Osteocyte (in vitro differentiated cells): Measurements from ENCODE around the gene NCOA7. TPM values are rescaled to one million over a fixed set of nuclear protein-coding genes. Genes with fewer than 3 reads are reported as not detected.
"Not testable (repeated sequence)": the region's sequence is repeated elsewhere in the genome, so short reads cannot be mapped to it uniquely, and the experiment has no call there.

Source experiments
- DNase-seq: peaks from one replicate; pipeline ENCODE4 v3.0.0; 2021; ENCODE audit warnings: mixed read lengths; ENCODE audit not compliant: unreplicated experiment; ENCODE audit errors: extremely low spot score
- H3K27ac Mint-ChIP-seq: one replicate; pipeline ENCODE4 v1.8.0; 2021; ENCODE audit warnings: mild to moderate bottlenecking, mixed read lengths; ENCODE audit not compliant: unreplicated experiment
- H3K27me3 Mint-ChIP-seq: one replicate; pipeline ENCODE4 v1.8.0; 2021; ENCODE audit warnings: mixed read lengths; ENCODE audit not compliant: unreplicated experiment
- H3K36me3 Mint-ChIP-seq: one replicate; pipeline ENCODE4 v1.8.0; 2021; ENCODE audit warnings: mixed read lengths; ENCODE audit not compliant: unreplicated experiment
- H3K4me1 Mint-ChIP-seq: one replicate; pipeline ENCODE4 v1.8.0; 2021; ENCODE audit warnings: mixed read lengths; ENCODE audit not compliant: unreplicated experiment
- H3K4me3 Mint-ChIP-seq: one replicate; pipeline ENCODE4 v1.8.0; 2021; ENCODE audit warnings: mild to moderate bottlenecking, moderate library complexity, mixed read lengths; ENCODE audit not compliant: unreplicated experiment
- H3K9me3 Mint-ChIP-seq: one replicate; pipeline ENCODE4 v1.8.0; 2021; ENCODE audit warnings: mixed read lengths; ENCODE audit not compliant: unreplicated experiment
- total RNA-seq: library from RNA; stranded (reverse); gene quantifications from 2 replicates; pipeline ENCODE4 v1.2.1, GENCODE V29; 2021
- TF ChIP-seq, protein P1 (sequence below): fragments of 200-600 bp; sonication (generic); IDR thresholded peaks from 2 replicates; pipeline ENCODE4 v1.5.0; 2021; ENCODE audit warnings: antibody characterized with exemption, mild to moderate bottlenecking, moderate library complexity

NCOA7 gene
- total RNA-seq, 1 donor from 2014 or later: 65.7 TPM

DNA sequence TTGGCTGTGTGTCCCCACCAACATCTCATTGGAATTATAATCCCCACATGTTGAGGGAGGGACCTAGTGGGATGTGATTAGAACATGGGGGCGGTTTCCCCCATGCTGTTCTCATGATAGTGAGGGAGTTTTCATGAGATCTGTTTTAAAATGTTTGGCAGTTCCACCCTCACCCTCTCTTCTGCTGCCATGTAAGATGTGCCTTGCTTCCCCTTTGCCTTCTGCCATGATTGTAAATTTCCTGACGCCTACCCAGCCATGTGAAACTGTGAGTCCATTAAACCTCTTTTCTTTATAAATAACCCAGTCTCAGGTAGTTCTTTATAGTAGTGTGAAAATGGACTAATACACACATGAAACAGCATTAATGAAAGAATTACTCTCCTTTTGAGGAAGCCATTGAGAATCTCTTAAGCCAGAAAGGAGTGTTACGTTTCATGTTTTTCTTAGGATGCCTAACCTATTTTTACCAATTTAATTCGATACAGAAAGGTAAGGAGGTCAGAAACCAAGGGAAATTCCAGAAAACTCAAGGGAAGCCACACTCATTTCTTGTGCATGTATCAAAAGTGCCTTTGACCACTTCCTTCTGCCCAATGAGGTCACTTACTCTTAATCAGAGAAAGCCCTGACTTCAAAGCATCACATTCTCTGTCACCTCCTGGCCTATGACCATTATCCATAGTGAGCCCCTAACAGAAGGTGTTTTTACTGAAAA lies 141.1 kb downstream of the NCOA7 start:
- DNase-seq: no peak
- Mint-ChIP-seq H3K27ac (no peak overlapping the region), H3K36me3 (peaks cover 27% of the 10 kb centered on the region), H3K9me3 (no peaks in the 10 kb centered on the region), H3K4me1 (peaks cover 24% of the 10 kb centered on the region), H3K4me3 (no peak overlapping the region), H3K27me3 (no peaks in the 10 kb centered on the region)
- TF ChIP-seq, protein P1, sequence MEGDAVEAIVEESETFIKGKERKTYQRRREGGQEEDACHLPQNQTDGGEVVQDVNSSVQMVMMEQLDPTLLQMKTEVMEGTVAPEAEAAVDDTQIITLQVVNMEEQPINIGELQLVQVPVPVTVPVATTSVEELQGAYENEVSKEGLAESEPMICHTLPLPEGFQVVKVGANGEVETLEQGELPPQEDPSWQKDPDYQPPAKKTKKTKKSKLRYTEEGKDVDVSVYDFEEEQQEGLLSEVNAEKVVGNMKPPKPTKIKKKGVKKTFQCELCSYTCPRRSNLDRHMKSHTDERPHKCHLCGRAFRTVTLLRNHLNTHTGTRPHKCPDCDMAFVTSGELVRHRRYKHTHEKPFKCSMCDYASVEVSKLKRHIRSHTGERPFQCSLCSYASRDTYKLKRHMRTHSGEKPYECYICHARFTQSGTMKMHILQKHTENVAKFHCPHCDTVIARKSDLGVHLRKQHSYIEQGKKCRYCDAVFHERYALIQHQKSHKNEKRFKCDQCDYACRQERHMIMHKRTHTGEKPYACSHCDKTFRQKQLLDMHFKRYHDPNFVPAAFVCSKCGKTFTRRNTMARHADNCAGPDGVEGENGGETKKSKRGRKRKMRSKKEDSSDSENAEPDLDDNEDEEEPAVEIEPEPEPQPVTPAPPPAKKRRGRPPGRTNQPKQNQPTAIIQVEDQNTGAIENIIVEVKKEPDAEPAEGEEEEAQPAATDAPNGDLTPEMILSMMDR: no peak

DNA sequence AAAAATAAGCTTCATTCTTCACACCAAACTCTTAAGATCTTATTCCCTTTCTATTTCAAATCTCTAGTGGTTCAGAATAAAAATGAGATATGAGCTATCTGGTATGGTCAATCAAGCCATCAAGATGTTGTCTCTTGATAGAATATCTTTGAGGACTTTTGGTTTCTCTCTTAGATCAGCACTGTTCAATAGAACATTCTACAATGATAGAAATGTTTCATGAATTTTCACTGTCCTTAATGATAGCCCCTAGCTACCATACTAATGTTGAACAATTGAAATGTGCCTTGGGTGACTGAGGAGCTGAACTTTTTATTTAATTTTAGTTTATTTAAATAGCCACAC lies 141.7 kb downstream of the NCOA7 start:
- no peaks in the 10 kb centered on the region for H3K27me3 Mint-ChIP-seq
- H3K9me3 Mint-ChIP-seq: no peaks in the 10 kb centered on the region
- TF ChIP-seq, protein P1: no peak
- H3K4me1 Mint-ChIP-seq: peaks cover 20% of the 10 kb centered on the region
- DNase-seq: no peak
- H3K4me3 Mint-ChIP-seq: no peak overlapping the region
- no peak overlapping the region for H3K27ac Mint-ChIP-seq
- peaks cover 27% of the 10 kb centered on the region for H3K36me3 Mint-ChIP-seq

DNA sequence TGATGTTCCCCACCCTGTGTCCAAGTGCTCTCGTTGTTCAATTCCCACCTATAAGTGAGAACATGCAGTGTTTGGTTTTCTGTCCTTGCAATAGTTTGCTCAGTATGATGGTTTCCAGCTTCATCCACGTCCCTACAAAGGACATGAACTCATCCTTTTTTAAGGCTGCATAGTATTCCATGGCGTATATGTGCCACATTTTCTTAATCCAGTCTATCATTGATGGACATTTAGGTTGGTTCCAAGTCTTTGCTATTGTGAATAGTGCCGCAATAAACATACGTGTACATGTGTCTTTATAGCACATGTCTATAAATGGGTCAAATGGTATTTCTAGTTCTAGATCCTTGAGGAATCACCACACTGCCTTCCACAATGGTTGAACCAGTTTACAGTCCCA lies 144.8 kb downstream of the NCOA7 start:
- H3K27ac Mint-ChIP-seq, H3K9me3 Mint-ChIP-seq, DNase-seq, H3K27me3 Mint-ChIP-seq, H3K4me3 Mint-ChIP-seq: not testable (repeated sequence)
- peaks cover 13% of the 10 kb centered on the region for H3K36me3 Mint-ChIP-seq
- H3K4me1 Mint-ChIP-seq: peaks cover 31% of the 10 kb centered on the region

DNA sequence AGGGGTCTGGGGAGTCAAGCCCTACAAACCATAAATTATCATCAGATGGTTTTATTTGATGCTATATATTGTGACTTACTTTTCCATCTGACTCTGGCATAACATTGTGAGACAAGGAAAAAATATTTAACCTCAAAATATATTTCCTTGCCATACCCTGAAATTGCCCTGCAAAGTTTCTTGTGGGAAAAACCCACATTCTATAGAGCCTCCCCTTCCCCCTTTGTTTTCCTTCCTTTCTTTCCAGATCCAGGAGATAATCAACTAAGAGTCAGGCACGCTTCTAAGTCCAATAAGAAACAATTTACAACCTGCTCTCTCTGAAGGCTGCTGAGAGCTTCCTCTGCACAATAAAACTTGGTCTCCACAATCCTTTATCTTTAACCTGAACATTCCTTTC lies 148.3 kb downstream of the NCOA7 start:
- no peak for DNase-seq
- Mint-ChIP-seq H3K36me3 (no peaks in the 10 kb centered on the region), H3K27ac (peak overlapping the region; percentile 20)

DNA sequence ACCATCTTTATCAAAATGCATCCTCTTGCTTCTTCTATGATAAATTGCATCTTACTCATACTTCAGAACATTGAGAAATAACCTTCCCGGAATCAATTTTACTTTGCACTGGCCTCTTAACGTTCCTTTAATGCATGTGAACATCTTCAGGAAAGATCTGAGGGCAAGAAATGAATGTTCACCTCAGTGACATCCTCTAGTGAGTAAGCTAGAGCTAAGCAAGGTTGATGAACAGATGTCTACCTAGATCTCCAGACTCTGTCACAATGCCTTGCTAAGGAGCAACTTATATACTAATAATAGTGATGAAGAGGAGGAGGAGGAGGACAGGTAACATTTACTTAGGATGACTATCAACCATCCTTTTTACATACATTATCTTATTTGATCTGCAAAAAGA lies 149.0 kb downstream of the NCOA7 start:
- TF ChIP-seq, protein P1: no peak
- peak overlapping the region; percentile 20 for H3K27ac Mint-ChIP-seq
- no peak overlapping the region for H3K4me3 Mint-ChIP-seq
- DNase-seq: no peak
- H3K36me3 Mint-ChIP-seq: no peaks in the 10 kb centered on the region
- H3K27me3 Mint-ChIP-seq: no peaks in the 10 kb centered on the region
- H3K9me3 Mint-ChIP-seq: no peaks in the 10 kb centered on the region
- peaks cover 60% of the 10 kb centered on the region for H3K4me1 Mint-ChIP-seq

More for the DNA sequence above, 148.3 kb downstream of the NCOA7 start:
- H3K27me3 Mint-ChIP-seq: no peaks in the 10 kb centered on the region
- no peaks in the 10 kb centered on the region for H3K9me3 Mint-ChIP-seq
- peaks cover 52% of the 10 kb centered on the region for H3K4me1 Mint-ChIP-seq
- H3K4me3 Mint-ChIP-seq: no peak overlapping the region
- TF ChIP-seq, protein P1: no peak
